Measurements from ENCODE around the gene TMC7. TPM values are rescaled to one million over a fixed set of nuclear protein-coding genes. Genes with fewer than 3 reads are reported as not detected.

Gene TMC7
- total RNA-seq, 1 donor from 2014 or later, result 5.0 TPM

GRCh38 chr16:18966791-18967190, 16.9 kb upstream of the TMC7 start:
- no peak overlapping the region for H3K27ac ChIP-seq
- ATAC-seq, result no peak
- intact Hi-C loops (cut with DNase I), result no loop called here
- no peak for DNase-seq
- H3K27me3 ChIP-seq, result no peaks in the 10 kb centered on the region
- H3K4me3 ChIP-seq, result no peak overlapping the region
- no peaks in the 10 kb centered on the region for H3K9me3 ChIP-seq
- no peaks in the 10 kb centered on the region for H3K4me1 ChIP-seq
- no peak for TF ChIP-seq CTCF (IDR thresholded peaks at IDR 0.05)
- no peaks in the 10 kb centered on the region for H3K36me3 ChIP-seq

GRCh38 chr16:18969050-18969854, 14.5 kb upstream of the TMC7 start:
- intact Hi-C loops (cut with DNase I), result no loop called here
- no peaks in the 10 kb centered on the region for H3K36me3 ChIP-seq
- peak; percentile 99 for ATAC-seq

GRCh38 chr16:18969855-18970240, 13.9 kb upstream of the TMC7 start:
- no peak for ATAC-seq
- TF ChIP-seq CTCF (IDR thresholded peaks at IDR 0.05), result no peak
- no peaks in the 10 kb centered on the region for H3K36me3 ChIP-seq

More at GRCh38 chr16:18969050-18969854, 14.5 kb upstream of the TMC7 start:
- H3K4me3 ChIP-seq, result peak overlapping the region; percentile 30
- peak; percentile 90 for DNase-seq
- no peaks in the 10 kb centered on the region for H3K9me3 ChIP-seq
- TF ChIP-seq CTCF (IDR thresholded peaks at IDR 0.05), result peak; percentile 95
- H3K27me3 ChIP-seq, result no peaks in the 10 kb centered on the region
- H3K4me1 ChIP-seq, result no peaks in the 10 kb centered on the region
- no peak overlapping the region for H3K27ac ChIP-seq

GRCh38 chr16:18975109-18975508, 8.6 kb upstream of the TMC7 start:
- intact Hi-C loops (cut with DNase I), result no loop called here
- Histone ChIP-seq H3K36me3 (no peaks in the 10 kb centered on the region), H3K27ac (no peak overlapping the region), H3K4me3 (no peak overlapping the region), H3K9me3 (no peaks in the 10 kb centered on the region), H3K4me1 (no peaks in the 10 kb centered on the region), H3K27me3 (no peaks in the 10 kb centered on the region)
- no peak for TF ChIP-seq CTCF (IDR thresholded peaks at IDR 0.05)
- DNase-seq (no peak), ATAC-seq (no peak)

More at GRCh38 chr16:18969855-18970240, 13.9 kb upstream of the TMC7 start:
- H3K4me1 ChIP-seq, result no peaks in the 10 kb centered on the region
- H3K27me3 ChIP-seq, result no peaks in the 10 kb centered on the region
- H3K9me3 ChIP-seq, result no peaks in the 10 kb centered on the region
- no peak overlapping the region for H3K4me3 ChIP-seq
- no peak overlapping the region for H3K27ac ChIP-seq
- DNase-seq, result no peak
- intact Hi-C loops (cut with DNase I), result no loop called here

GRCh38 chr16:18979936-18980335, 3.8 kb upstream of the TMC7 start:
- Histone ChIP-seq H3K9me3 (no peaks in the 10 kb centered on the region), H3K4me1 (no peaks in the 10 kb centered on the region), H3K27ac (no peak overlapping the region), H3K4me3 (no peak overlapping the region), H3K27me3 (no peaks in the 10 kb centered on the region), H3K36me3 (no peaks in the 10 kb centered on the region)
- intact Hi-C loops (cut with DNase I), result no loop called here
- TF ChIP-seq CTCF (IDR thresholded peaks at IDR 0.05), result no peak
- DNase-seq, result no peak
- ATAC-seq, result no peak

Measured in upper lobe of right lung (tissue), 1 donor.